ENCODE results near the gene BLOC1S3. TPM values are rescaled to one million over a fixed set of nuclear protein-coding genes. Genes with fewer than 3 reads are reported as not detected.

BLOC1S3 gene, protein sequence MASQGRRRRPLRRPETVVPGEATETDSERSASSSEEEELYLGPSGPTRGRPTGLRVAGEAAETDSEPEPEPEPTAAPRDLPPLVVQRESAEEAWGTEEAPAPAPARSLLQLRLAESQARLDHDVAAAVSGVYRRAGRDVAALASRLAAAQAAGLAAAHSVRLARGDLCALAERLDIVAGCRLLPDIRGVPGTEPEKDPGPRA
- 10 to 100 TPM in 1 of 3 donors, 1 to 10 TPM in 2; 2.9 to 22.4 (median 8.5) TPM for polyA plus RNA-seq

DNA sequence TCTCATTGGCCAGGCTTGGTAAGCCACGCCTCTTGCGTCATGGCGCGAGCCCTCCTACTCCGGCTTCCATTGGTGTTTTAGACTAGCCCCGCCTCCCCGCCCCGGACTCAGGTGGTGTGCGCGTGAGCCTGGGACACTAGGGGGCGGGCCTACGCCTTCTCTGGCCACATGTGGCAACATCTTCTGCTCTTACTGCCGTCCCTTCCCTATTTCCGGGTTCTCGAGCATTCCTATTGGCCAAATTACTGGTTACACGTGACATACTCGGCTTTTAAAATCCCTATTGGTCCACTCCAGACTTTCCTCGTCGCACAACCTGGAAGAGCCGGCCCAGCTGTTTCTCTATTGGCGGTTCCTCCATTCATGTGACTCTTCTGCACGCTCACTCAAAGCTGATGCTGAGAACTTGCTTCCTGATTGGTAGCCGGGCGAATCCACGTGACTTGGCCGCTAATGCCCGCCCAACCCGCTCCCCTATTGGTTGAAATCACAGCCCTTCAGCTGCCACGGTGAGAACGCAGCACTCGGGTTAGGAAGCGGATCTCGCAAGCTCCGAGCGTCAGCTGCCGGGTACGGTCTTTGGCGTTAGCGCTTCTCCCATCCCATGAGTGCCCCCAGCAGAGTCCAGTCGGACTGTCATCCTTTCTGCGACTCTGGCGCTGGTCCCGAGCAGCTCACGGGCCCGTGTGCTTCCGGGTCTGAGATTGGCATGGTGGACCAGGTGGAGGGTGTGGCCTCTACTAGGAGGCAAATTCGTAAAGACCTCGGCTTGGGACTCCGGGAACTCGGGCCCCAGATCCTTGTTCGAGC is at the start of gene BLOC1S3:
TSS of gene BLOC1S3 (plus strand) at position 523 of the 810 bp plus-strand sequence. CDS start 513 bp downstream, outside the sequence.
- peaks cover 3 to 10% (median 6%) of the 10 kb centered on the region in 3 donors for H3K27me3 Mint-ChIP-seq (ENCODE audit: low read depth in 3 of 3)
- H3K27ac Mint-ChIP-seq: peak within 1 kb of the TSS; percentile 91 to 98 (median 94)

DNA sequence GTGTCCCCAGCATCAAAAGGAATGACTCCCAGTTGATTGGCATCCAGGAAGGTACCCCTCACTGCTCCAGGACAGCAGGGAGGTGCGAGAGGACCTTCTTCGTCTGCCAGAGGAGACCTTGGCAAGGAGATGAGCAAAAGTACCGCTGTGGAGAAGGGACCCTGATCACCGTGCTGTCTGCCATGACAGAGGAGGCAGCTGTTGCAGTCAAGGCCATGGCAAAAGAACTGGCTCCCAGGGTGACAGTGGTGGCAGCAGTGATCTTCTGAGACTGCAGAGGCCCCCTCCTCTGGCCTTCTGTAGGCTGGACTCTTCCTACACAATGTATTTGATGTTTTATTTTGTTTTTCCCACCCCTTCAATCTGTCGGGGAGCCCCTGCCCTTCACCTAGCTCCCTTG is 49.8 kb upstream of the BLOC1S3 start:
- H3K4me3 Mint-ChIP-seq: no peak overlapping the region
- peaks cover 15 to 22% of the 10 kb centered on the region in 2 donors for H3K4me1 Mint-ChIP-seq
- H3K9me3 Mint-ChIP-seq: no peaks in the 10 kb centered on the region
- peaks cover 0 to 2% (median 0%) of the 10 kb centered on the region in 3 donors for H3K27me3 Mint-ChIP-seq (ENCODE audit: low read depth in 3 of 3)
- H3K27ac Mint-ChIP-seq: no peak overlapping the region
- no peak for DNase-seq
- H3K36me3 Mint-ChIP-seq: no peaks in the 10 kb centered on the region

More for the DNA sequence above, at the start of gene BLOC1S3:
- peaks cover 4 to 14% (median 4%) of the 10 kb centered on the region in 3 donors for H3K36me3 Mint-ChIP-seq
- peaks cover 45 to 50% of the 10 kb centered on the region in 2 donors for H3K4me1 Mint-ChIP-seq
- no peaks in the 10 kb centered on the region for H3K9me3 Mint-ChIP-seq
- DNase-seq: peak; percentile 100
- H3K4me3 Mint-ChIP-seq: peak within 1 kb of the TSS; percentile 89 to 92 (median 91)

DNA sequence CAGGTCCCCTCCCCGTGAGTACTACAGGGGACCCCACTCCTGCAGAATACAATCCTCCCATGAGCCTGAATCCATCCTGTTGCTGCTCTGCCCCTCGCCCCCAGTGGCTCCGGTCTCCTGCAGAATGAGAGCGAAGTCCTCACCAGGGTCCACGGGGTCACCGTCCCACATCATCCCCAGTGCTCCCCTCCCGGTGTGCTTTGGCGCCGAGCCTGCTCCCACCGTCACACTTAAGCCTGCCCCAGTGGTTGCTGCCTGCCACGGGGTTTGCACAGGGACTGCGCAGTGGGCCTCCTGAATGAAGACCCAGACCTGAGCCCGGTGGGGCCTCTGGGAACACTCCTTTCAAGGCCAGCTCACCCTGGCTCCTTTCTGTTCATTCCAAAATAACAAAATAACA is 48.3 kb upstream of the BLOC1S3 start:
- H3K9me3 Mint-ChIP-seq: no peaks in the 10 kb centered on the region
- peaks cover 22 to 23% of the 10 kb centered on the region in 2 donors for H3K4me1 Mint-ChIP-seq
- H3K4me3 Mint-ChIP-seq: no peak overlapping the region
- H3K27me3 Mint-ChIP-seq (ENCODE audit: low read depth in 3 of 3): peaks cover 0 to 2% (median 0%) of the 10 kb centered on the region in 3 donors
- no peak for DNase-seq
- H3K27ac Mint-ChIP-seq: no peak overlapping the region
- no peaks in the 10 kb centered on the region for H3K36me3 Mint-ChIP-seq

DNA sequence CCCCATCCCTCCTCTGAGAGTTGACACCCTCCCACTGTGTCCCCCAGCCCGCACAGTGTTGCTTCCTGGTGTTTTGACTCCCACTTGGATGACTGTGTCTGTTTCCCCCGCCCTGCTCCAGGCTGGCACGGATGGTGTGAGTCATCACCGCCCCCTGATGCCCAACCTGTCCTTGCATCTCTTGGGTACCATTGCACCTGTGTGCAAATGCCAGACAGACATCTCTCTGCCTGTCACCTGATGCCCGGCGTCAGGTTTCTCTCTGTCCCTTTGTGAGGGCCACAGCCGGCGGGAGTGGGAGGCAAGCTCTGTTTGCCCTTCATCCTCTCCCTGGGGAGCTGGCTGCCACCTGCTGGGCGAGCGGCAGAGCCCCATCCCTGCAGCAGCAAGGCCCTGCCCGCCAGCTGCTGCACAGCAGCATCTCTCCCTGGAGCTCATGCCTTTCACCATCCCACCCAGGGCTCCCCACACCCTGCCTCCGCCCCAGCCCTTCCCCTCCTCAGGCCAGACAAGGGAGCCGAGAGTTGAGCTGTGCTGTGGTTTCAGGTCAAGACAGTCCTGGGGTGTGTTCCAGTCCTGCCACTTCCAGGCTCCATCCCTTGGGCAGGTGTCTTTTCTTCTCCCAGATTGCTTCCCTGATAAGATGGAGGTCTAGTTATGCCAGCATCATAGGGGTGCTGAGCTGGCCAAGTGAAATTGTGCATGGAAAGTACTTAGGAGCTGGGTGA is 47.5 kb upstream of the BLOC1S3 start:
- Mint-ChIP-seq H3K27ac (peak overlapping the region in 1 of 6 donors; percentile 22), H3K27me3 (ENCODE audit: low read depth in 3 of 3) (peaks cover 0 to 2% (median 0%) of the 10 kb centered on the region in 3 donors), H3K9me3 (no peaks in the 10 kb centered on the region), H3K4me3 (no peak overlapping the region), H3K4me1 (peaks cover 18 to 19% of the 10 kb centered on the region in 2 donors), H3K36me3 (no peaks in the 10 kb centered on the region)
- no peak for DNase-seq

DNA sequence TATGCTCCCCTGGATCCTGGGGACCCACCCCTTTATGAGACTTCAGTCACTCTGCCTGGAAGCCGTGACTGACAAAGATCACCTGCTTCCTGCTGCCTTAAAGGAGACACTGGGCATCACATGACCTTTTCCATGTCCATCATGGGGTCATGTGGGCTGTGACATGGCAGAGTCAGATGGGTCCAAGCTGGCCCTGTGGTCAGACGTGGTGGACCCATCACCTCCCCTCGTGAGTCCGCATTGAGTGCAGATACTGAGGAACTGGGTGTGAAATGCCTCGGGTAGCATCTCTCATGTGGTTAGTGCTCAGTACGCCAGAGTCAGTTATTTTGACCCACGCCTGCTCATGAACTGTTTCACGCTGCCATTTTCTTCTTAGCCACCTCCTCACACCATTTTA is 44.9 kb upstream of the BLOC1S3 start:
- DNase-seq: no peak
- Mint-ChIP-seq H3K9me3 (no peaks in the 10 kb centered on the region), H3K27ac (peak overlapping the region in 5 of 6 donors; percentile 7 to 88 (median 45))

DNA sequence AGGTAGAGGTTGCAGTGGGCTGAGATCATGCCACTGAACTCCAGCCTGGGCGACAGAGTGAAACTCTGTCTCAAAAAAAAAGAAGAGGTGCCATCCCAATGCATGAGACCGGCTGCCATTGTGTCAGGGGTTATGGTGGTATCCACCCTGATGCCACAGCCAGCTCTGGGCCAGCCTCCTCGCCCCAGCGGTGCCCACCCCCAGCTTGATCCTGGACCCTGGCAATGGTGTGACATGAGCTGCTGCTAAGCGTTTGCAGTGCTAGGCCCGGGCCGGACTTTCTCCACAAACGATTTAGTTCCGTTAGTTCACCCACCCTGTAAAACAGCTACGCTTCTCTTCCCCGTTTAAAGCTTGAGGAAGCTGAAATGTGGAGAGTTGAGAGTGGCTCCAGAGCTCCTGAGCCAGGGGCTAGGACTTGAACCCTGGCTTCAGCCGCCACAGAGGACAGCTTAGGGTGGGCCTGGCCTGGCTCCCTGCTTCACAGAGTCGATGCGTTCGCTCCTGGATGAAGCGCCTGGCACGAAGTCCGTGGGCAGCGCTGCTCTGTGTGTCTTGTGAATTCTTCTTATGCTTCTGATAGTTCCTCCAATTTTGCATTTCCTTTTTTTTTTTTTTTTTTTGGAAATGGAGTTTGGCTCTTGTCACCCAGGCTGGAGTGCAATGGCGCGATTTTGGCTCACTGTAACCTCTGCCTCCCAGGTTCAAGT is 43.3 kb upstream of the BLOC1S3 start:
- H3K4me1 Mint-ChIP-seq: peaks cover 15 to 18% of the 10 kb centered on the region in 2 donors
- no peak for DNase-seq
- no peak overlapping the region for H3K27ac Mint-ChIP-seq
- H3K4me3 Mint-ChIP-seq: no peak overlapping the region
- no peaks in the 10 kb centered on the region for H3K36me3 Mint-ChIP-seq
- no peaks in the 10 kb centered on the region for H3K9me3 Mint-ChIP-seq
- H3K27me3 Mint-ChIP-seq (ENCODE audit: low read depth in 3 of 3): peaks cover 0 to 2% (median 0%) of the 10 kb centered on the region in 3 donors

More for the DNA sequence above, 44.9 kb upstream of the BLOC1S3 start:
- peaks cover 15 to 18% of the 10 kb centered on the region in 2 donors for H3K4me1 Mint-ChIP-seq
- H3K27me3 Mint-ChIP-seq (ENCODE audit: low read depth in 3 of 3): peaks cover 0 to 4% (median 0%) of the 10 kb centered on the region in 3 donors
- H3K4me3 Mint-ChIP-seq: no peak overlapping the region
- H3K36me3 Mint-ChIP-seq: no peaks in the 10 kb centered on the region

DNA sequence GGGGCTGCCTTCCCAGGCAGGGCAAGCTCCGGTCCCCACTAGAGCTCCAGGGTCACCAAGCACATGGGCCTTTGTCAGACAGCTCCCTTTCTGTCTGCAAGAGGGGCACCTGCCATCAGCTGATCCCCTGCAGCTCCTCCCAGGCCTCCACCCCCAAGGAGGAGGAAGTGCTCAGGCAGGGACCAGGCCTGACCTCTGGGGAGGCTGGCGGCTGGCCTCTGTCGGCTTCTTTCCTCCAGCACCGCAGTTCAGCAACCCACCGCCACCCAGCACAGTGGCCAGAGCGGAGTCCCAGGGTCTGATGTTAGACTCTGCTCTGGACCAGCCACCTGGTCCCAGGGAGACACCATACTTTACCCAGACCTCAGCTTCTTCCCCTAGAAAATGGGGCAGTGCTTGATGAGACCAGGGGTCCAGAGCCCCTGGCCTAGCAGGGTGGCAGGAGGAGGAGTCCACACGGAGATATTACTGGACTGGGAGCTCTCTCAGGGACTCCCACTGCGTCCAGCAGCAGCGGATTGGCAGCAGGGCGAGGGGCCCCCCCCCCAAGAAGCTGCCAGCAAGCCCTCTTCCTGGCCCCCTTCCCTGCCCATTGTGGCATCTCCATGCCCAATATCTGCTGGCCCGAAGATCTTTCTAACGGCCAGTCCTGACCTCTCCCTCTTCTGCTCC is 41.9 kb upstream of the BLOC1S3 start:
- H3K4me1 Mint-ChIP-seq: peaks cover 14 to 18% of the 10 kb centered on the region in 2 donors
- DNase-seq: no peak
- no peak overlapping the region for H3K4me3 Mint-ChIP-seq

DNA sequence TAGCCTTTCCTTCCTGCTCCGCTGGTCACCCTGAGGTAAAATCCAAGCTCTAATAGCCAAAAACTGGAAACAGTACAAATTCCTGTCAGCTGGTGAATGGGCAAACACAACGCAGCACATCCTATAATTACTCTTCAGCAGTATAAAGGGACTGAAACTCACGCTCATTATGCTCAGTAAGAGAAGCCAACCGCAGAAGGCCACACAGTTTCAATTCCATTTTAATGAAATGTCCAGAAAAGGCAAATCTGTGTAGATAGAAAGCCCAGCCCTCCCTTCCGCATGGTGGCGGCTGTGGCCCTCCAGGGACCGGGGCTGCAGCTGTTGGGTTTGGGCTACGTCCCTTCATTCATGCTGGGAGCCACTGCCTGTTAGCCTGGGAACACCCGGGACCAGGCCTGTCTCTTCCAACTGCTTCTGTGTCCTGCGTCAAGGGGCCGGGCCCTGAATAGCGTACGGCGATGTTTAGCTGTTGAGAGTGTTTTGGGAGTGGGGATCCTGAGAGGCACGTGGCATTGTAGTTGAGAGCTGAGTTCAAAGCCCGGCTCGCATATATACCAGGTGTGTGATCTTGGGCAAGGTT is 41.3 kb upstream of the BLOC1S3 start:
- Mint-ChIP-seq H3K9me3 (no peaks in the 10 kb centered on the region), H3K27ac (peak overlapping the region in 3 of 6 donors; percentile 30 to 74 (median 35)), H3K4me3 (no peak overlapping the region), H3K27me3 (ENCODE audit: low read depth in 3 of 3) (peaks cover 0 to 3% (median 0%) of the 10 kb centered on the region in 3 donors), H3K4me1 (peaks cover 14 to 18% of the 10 kb centered on the region in 2 donors), H3K36me3 (no peaks in the 10 kb centered on the region)
- no peak for DNase-seq

More for the DNA sequence above, 41.9 kb upstream of the BLOC1S3 start:
- no peaks in the 10 kb centered on the region for H3K36me3 Mint-ChIP-seq
- H3K27me3 Mint-ChIP-seq (ENCODE audit: low read depth in 3 of 3): peaks cover 0 to 3% (median 0%) of the 10 kb centered on the region in 3 donors
- H3K27ac Mint-ChIP-seq: peak overlapping the region in 3 of 6 donors; percentile 30 to 74 (median 35)
- H3K9me3 Mint-ChIP-seq: no peaks in the 10 kb centered on the region

DNA sequence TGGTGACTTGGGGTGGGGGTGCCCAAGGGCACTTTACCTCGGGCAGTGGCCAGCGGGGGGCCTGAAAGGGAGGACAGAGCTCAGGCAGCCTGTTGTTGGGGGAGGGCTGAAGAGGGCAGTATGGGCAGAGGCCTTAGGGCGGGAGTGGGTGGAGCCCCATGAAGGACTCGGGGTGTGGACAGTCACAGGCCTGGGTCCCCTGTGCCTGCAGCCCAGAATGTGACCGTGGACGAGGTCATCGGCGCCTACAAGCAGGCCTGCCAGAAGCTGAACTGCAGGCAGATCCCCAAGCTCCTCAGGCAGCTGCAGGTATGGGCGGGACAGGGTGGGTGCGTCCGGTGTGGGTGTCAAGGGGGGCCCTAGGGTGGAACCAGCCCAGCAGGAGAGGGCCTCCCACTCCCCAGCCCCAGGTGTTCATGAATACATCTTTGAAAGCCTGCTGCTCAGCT is 40.3 kb upstream of the BLOC1S3 start:
- H3K4me1 Mint-ChIP-seq: peaks cover 14 to 18% of the 10 kb centered on the region in 2 donors
- no peak overlapping the region for H3K27ac Mint-ChIP-seq
- no peak overlapping the region for H3K4me3 Mint-ChIP-seq
- H3K36me3 Mint-ChIP-seq: peaks cover 0 to 7% (median 0%) of the 10 kb centered on the region in 3 donors
- peaks cover 0 to 3% (median 2%) of the 10 kb centered on the region in 3 donors for H3K27me3 Mint-ChIP-seq (ENCODE audit: low read depth in 3 of 3)
- no peak for DNase-seq
- H3K9me3 Mint-ChIP-seq: no peaks in the 10 kb centered on the region

DNA sequence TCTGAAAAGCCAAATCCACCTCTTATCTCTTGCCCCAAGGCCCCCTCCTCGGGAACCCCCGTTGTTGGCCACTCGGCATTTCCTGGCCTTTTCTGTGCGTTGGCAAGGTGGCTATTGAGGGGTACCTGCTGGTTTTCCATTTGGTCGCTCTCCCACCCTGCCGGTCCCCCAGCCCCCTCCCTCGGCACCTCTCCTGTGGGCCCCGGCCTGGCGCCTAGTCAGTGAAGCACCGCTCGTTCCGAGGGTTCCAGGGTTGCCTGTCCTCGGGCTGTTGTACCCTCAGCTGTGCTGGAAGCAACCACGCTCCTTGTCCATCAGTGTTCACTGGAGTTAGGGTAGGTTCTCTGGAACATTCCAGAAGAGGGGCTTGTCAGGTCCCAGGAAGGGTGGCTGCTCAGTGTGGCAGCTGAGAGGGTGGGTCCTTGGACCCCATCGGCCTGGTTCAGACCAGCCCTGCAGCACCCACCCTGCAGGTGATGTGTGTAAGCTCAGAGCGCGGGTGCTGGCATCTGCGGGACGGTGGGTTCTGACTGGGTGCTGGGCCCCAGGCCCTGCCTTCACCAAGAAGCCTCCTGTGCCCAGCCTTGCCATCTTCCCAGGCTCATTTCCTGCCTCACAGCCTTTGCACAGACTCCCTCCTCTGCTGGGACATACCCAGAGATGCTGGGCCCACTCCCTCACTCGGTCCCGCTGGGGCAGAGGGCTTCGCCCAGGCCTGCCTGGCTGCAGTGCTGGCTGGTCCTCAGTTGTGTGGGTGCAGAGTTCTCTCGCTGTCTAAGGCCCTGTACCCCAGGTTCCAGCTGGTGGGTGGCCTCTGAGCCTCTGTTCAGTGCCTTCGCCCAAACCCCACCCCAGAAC is 39.1 kb upstream of the BLOC1S3 start:
- Mint-ChIP-seq H3K27ac (no peak overlapping the region), H3K9me3 (no peaks in the 10 kb centered on the region), H3K4me1 (peaks cover 4 to 8% of the 10 kb centered on the region in 2 donors), H3K4me3 (no peak overlapping the region), H3K36me3 (peaks cover 0 to 7% (median 0%) of the 10 kb centered on the region in 3 donors), H3K27me3 (ENCODE audit: low read depth in 3 of 3) (peaks cover 0 to 3% (median 2%) of the 10 kb centered on the region in 3 donors)
- no peak for DNase-seq

DNA sequence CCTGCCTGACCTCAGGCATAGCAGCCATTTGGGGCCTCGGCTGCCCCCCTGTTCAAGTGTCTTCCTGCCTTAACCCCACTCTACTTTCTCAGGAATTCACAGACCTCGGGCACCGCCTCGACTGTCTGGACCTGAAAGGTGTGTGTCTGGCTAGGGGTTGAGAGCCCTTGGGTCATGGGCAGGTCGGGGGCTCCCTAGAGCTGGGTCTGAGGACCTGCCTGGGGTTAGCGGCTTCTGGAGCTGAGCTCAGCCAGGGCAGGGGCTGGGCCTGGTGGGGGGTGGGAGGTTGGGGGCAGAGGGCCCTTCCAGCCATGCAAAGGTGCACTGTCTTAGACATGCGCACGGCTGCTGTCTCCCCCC is 38.5 kb upstream of the BLOC1S3 start:
- Mint-ChIP-seq H3K27me3 (ENCODE audit: low read depth in 3 of 3) (peaks cover 0 to 3% (median 2%) of the 10 kb centered on the region in 3 donors), H3K4me1 (peaks cover 4 to 7% of the 10 kb centered on the region in 2 donors), H3K36me3 (peaks cover 0 to 7% (median 0%) of the 10 kb centered on the region in 3 donors), H3K27ac (no peak overlapping the region), H3K9me3 (no peaks in the 10 kb centered on the region), H3K4me3 (no peak overlapping the region)
- no peak for DNase-seq

All from immature natural killer cell (primary cell).